B cell (primary cell): ENCODE measurements around the gene ANKRD65.

Experiments
- CTCF ChIP-seq: fragments of 200-600 bp; IDR thresholded peaks from one replicate; pipeline ENCODE4 v1.8.0; 2022; ENCODE audit warnings: antibody characterized with exemption, mild to moderate bottlenecking
- EZH2 ChIP-seq: IDR thresholded peaks from 2 replicates; pipeline ENCODE4 v1.6.1; 2012; ENCODE audit warnings: borderline replicate concordance, low read depth, mild to moderate bottlenecking, moderate library complexity, low read length; ENCODE audit not compliant: insufficient read depth, poor library complexity, severe bottlenecking

GRCh38 chr1:1452882-1453281 is 31.8 kb upstream of the ANKRD65 start:
- TF ChIP-seq CTCF (no peak), EZH2 (no peak)
